T-cell (primary cell): Measurements from ENCODE around the gene LPO. TPM values are rescaled to one million over a fixed set of nuclear protein-coding genes. Genes with fewer than 3 reads are reported as not detected.

ENCODE experiments used
- ATAC-seq, 4 experiments: fragments of 200-7000 bp in 3 of 4; fragments of 150-1000 bp in 1 of 4; cut with Tn5 transposase; replicated peaks in 1 of 4; 1 replicate in 3 of 4; 2 replicates in 1 of 4; pipeline ENCODE4 v1.10.0; 2021; ENCODE audit warnings: moderate library complexity in 3 of 4, mild to moderate bottlenecking in 2 of 4, moderate number of reproducible peaks in 1 of 4
- CTCF ChIA-PET, 2 donors: fragments of 300-600 bp; sonication (Branson Sonifier 250); formaldehyde crosslinking; loops; one replicate each; lab custom pipeline; 2022; ENCODE audit warnings: antibody characterized with exemption in 2 of 2; lab: Charles Lee
- POLR2A ChIA-PET, 2 donors: fragments of 300-600 bp; sonication (Branson Sonifier 250); formaldehyde crosslinking; loops; one replicate each; lab custom pipeline; 2022; ENCODE audit warnings: antibody characterized with exemption in 2 of 2; lab: Charles Lee
- DNase-seq, 35 experiments: peaks; one replicate each; pipeline versions ENCODE4 v3.0.0 to v3.0.0-alpha.2; 2013 to 2023
- H3K27ac ChIP-seq: one replicate; pipeline ENCODE4 v1.5.1; 2013; ENCODE audit warnings: low read length
- H3K27me3 ChIP-seq, 2 experiments: replicated peaks in 1 of 2; 1 replicate in 1 of 2; 2 replicates in 1 of 2; pipeline versions ENCODE4 v1.6.1 to v1.7.0; 2013; ENCODE audit warnings: low read length in 1 of 2, mixed read lengths in 1 of 2; ENCODE audit not compliant: control insufficient read depth in 2 of 2, insufficient read depth in 2 of 2; ENCODE audit errors: extremely low read depth in 1 of 2
- H3K36me3 ChIP-seq, 2 donors: 1 replicate in 1 of 2; 2 replicates in 1 of 2; pipeline versions ENCODE4 v1.6.1 to v1.7.0; 2013; ENCODE audit warnings: low read length in 1 of 2; ENCODE audit not compliant: control insufficient read depth in 2 of 2, insufficient read depth in 1 of 2; ENCODE audit errors: extremely low read depth in 1 of 2
- H3K4me1 ChIP-seq, 2 experiments: 1 replicate in 1 of 2; 2 replicates in 1 of 2; pipeline versions ENCODE4 v1.6.1 to v1.7.0; 2013; ENCODE audit warnings: low read length in 2 of 2, mixed read lengths in 1 of 2; ENCODE audit not compliant: insufficient read depth in 2 of 2, control insufficient read depth in 1 of 2; ENCODE audit errors: extremely low read depth in 1 of 2
- H3K4me3 ChIP-seq, 2 donors: 1 replicate in 1 of 2; 2 replicates in 1 of 2; pipeline versions ENCODE4 v1.5.1 to v1.7.0; 2013; ENCODE audit warnings: mild to moderate bottlenecking in 2 of 2, low read length in 1 of 2, moderate library complexity in 1 of 2; ENCODE audit not compliant: control insufficient read depth in 1 of 2; ENCODE audit errors: extremely low read depth in 1 of 2
- H3K9me3 ChIP-seq: 2 replicates; pipeline ENCODE4 v1.7.0; 2013
- H3K27ac Mint-ChIP-seq, 2 donors: one replicate each; pipeline ENCODE4 v1.8.0; 2020 to 2021; ENCODE audit warnings: mild to moderate bottlenecking in 2 of 2, mixed read lengths in 2 of 2
- H3K27me3 Mint-ChIP-seq, 2 donors: one replicate each; pipeline ENCODE4 v1.8.0; 2021 to 2022; ENCODE audit warnings: mixed read lengths in 2 of 2
- H3K36me3 Mint-ChIP-seq: one replicate; pipeline ENCODE4 v1.8.0; 2021; ENCODE audit warnings: mixed read lengths
- H3K4me1 Mint-ChIP-seq, 3 donors: one replicate each; pipeline ENCODE4 v1.8.0; 2020 to 2022; ENCODE audit warnings: mixed read lengths in 3 of 3, mild to moderate bottlenecking in 1 of 3
- H3K4me3 Mint-ChIP-seq, 3 donors: one replicate each; pipeline ENCODE4 v1.8.0; 2020 to 2022; ENCODE audit warnings: mild to moderate bottlenecking in 3 of 3, mixed read lengths in 3 of 3, moderate library complexity in 3 of 3
- H3K9me3 Mint-ChIP-seq, 3 donors: one replicate each; pipeline ENCODE4 v1.8.0; 2020 to 2022; ENCODE audit warnings: mixed read lengths in 3 of 3
- WGBS: methylation state at CpG from one replicate; pipeline ENCODE4 v1.1.5; 2013; ENCODE audit warnings: missing lambda C conversion rate; ENCODE audit not compliant: insufficient coverage; 5-methylcytosine and 5-hydroxymethylcytosine counted together
- total RNA-seq, 35 experiments: library from RNA in 6 of 35; stranded (reverse) in 6 of 35; fragments of 120-200 nt in 1 of 35; gene quantifications; one replicate each; pipeline versions ENCODE4 v1.2.1 to v1.2.4 and lab custom pipeline; 2013 to 2026

Gene LPO
- total RNA-seq, 5 donors from 2014 or later (not counting 1 experiment from before 2014, with no cell fraction given) = not detected

DNA sequence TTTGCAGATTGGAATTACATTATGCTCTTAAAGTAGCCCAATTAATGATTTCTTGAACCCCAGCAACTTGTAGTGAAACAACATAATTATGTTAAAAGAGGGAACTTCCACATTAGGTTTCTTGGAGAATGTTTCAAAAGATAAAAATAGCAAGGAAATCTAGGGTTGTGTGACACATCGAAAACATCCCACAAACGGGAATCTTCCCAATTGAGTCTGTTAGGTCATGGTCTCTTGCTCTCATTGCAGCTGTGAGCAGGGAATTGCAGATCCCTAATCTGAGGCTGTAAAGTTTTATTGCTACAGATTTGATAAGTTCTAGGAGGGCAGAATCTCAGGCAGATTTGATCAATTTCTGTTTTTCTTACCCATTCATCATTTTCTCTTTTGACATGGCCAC is 6.7 kb upstream of the LPO start:
- Histone ChIP-seq H3K4me3 (no peak overlapping the region), H3K27me3 (peaks cover 0 to 38% of the 10 kb centered on the region in 2 experiments), H3K27ac (no peak overlapping the region), H3K36me3 (no peaks in the 10 kb centered on the region), H3K4me1 (no peaks in the 10 kb centered on the region), H3K9me3 (no peaks in the 10 kb centered on the region)
- Mint-ChIP-seq H3K9me3 (no peaks in the 10 kb centered on the region), H3K4me3 (no peak overlapping the region), H3K27me3 (peaks cover 26 to 42% of the 10 kb centered on the region in 2 donors), H3K27ac (no peak overlapping the region), H3K36me3 (no peaks in the 10 kb centered on the region), H3K4me1 (no peaks in the 10 kb centered on the region)
- ChIA-PET CTCF (interaction anchor here in 1 of 2 donors (0.5 kb wide), 1 partner anchor 24 kb away, joined by 4 read pairs; no protein-coding TSS in a partner anchor), POLR2A (no interaction called here)
- ATAC-seq (no peak), DNase-seq (no peak)
- no CpG with 5 or more reads among the region's 2 CpGs for WGBS

GRCh38 chr17:58232707-58233156 is 5.7 kb upstream of the LPO start:
- no peaks in the 10 kb centered on the region for H3K9me3 Mint-ChIP-seq
- Histone ChIP-seq H3K9me3 (no peaks in the 10 kb centered on the region), H3K4me1 (no peaks in the 10 kb centered on the region), H3K4me3 (no peak overlapping the region), H3K27me3 (peaks cover 0 to 31% of the 10 kb centered on the region in 2 experiments), H3K27ac (no peak overlapping the region), H3K36me3 (no peaks in the 10 kb centered on the region)
- no peaks in the 10 kb centered on the region for H3K4me1 Mint-ChIP-seq
- 45% methylated on average over 11 of the region's 12 CpGs for WGBS
- ATAC-seq = peak in 1 of 4 experiments; percentile 26
- H3K27me3 Mint-ChIP-seq = peaks cover 27 to 43% of the 10 kb centered on the region in 2 donors
- CTCF ChIA-PET = interaction anchor here in 1 of 2 donors (0.6 kb wide), 1 partner anchor 108 kb away, joined by 3 read pairs; no protein-coding TSS in a partner anchor
- H3K27ac Mint-ChIP-seq = no peak overlapping the region
- H3K4me3 Mint-ChIP-seq = no peak overlapping the region
- H3K36me3 Mint-ChIP-seq = no peaks in the 10 kb centered on the region
- POLR2A ChIA-PET = no interaction called here
- DNase-seq = peak in 1 of 35 experiments; percentile 34

- Histone ChIP-seq H3K36me3 (no peaks in the 10 kb centered on the region), H3K27ac (no peak overlapping the region), H3K4me3 (no peak overlapping the region), H3K4me1 (no peaks in the 10 kb centered on the region), H3K27me3 (peaks cover 0 to 31% of the 10 kb centered on the region in 2 experiments), H3K9me3 (no peaks in the 10 kb centered on the region)
- no peak for DNase-seq
- H3K4me3 Mint-ChIP-seq = no peak overlapping the region
- no peaks in the 10 kb centered on the region for H3K36me3 Mint-ChIP-seq
- ChIA-PET CTCF (no interaction called here), POLR2A (no interaction called here)
- H3K27me3 Mint-ChIP-seq = peaks cover 25 to 36% of the 10 kb centered on the region in 2 donors
- no CpG with 5 or more reads among the region's 3 CpGs for WGBS
- ATAC-seq = no peak
- H3K9me3 Mint-ChIP-seq = no peaks in the 10 kb centered on the region
- no peak overlapping the region for H3K27ac Mint-ChIP-seq
- H3K4me1 Mint-ChIP-seq = no peaks in the 10 kb centered on the region
These were observed 4.8 kb upstream of the LPO start for GRCh38 chr17:58233543-58233942.

DNA sequence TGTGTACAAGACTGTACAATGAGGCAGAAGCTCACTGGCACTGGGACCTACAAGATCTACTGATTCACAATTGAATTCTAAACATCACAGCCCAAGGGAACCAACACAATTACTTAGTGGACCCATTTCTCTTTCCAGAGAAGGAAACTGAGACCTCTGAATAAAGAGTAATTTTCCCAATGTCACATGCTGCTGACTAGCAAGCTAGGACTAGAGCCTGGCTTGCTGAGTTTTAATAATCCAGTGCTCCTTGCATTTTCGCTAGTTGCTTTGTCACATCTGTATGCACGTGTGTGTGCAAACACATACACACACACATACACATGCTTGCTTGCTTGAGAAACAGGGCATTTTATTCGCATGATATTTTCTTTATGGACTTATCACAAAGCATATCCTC is 3.9 kb upstream of the LPO start:
- WGBS = 77% methylated on average over 2 of the region's 3 CpGs
- CTCF ChIA-PET = no interaction called here

DNA sequence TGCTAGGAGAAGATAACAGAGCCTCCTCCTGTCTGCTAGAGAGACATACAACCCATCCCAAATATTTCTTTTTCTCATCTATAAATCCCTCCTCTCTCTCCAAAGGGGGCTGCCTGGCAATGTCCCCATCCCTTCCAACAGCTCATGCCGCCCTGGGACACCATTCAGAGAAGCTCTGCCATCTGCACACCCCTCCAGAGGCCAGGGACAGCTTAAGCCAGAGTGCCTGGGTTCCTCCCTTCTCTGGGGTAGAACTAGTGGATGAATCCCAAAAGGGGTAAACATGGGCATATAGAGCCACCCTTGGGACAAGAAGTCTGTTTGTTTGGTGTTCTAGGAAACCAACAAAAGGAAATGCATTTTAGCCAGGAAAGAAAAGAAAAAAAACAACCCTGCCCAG is 2.6 kb upstream of the LPO start:
- DNase-seq = no peak
- no peak overlapping the region for H3K27ac ChIP-seq
- no peak overlapping the region for H3K4me3 ChIP-seq
- no peak for ATAC-seq
- H3K27ac Mint-ChIP-seq = no peak overlapping the region
- H3K4me1 Mint-ChIP-seq = no peaks in the 10 kb centered on the region
- no peak overlapping the region for H3K4me3 Mint-ChIP-seq
- H3K4me1 ChIP-seq = no peaks in the 10 kb centered on the region
- peaks cover 2 to 35% of the 10 kb centered on the region in 2 experiments for H3K27me3 ChIP-seq
- no peaks in the 10 kb centered on the region for H3K9me3 Mint-ChIP-seq
- CTCF ChIA-PET = interaction anchor here in 1 of 2 donors (1.6 kb wide), 1 partner anchor 14 kb away, joined by 6 read pairs; no protein-coding TSS in a partner anchor
- H3K27me3 Mint-ChIP-seq = peaks cover 33 to 45% of the 10 kb centered on the region in 2 donors
- WGBS = no CpG with 5 or more reads among the region's 1 CpG
- H3K9me3 ChIP-seq = no peaks in the 10 kb centered on the region
- POLR2A ChIA-PET = interaction anchor here in 1 of 2 donors (0.6 kb wide), 1 partner anchor 1167 kb away, joined by 3 read pairs; no protein-coding TSS in a partner anchor
- no peaks in the 10 kb centered on the region for H3K36me3 ChIP-seq
- no peaks in the 10 kb centered on the region for H3K36me3 Mint-ChIP-seq

More for the DNA sequence above, 3.9 kb upstream of the LPO start:
- Histone ChIP-seq H3K4me3 (no peak overlapping the region), H3K27me3 (peaks cover 2 to 31% of the 10 kb centered on the region in 2 experiments), H3K27ac (no peak overlapping the region), H3K9me3 (no peaks in the 10 kb centered on the region), H3K36me3 (no peaks in the 10 kb centered on the region), H3K4me1 (no peaks in the 10 kb centered on the region)
- DNase-seq = no peak
- POLR2A ChIA-PET = no interaction called here
- H3K27ac Mint-ChIP-seq = no peak overlapping the region
- no peak for ATAC-seq
- H3K4me3 Mint-ChIP-seq = no peak overlapping the region
- no peaks in the 10 kb centered on the region for H3K36me3 Mint-ChIP-seq
- H3K9me3 Mint-ChIP-seq = no peaks in the 10 kb centered on the region
- peaks cover 32 to 35% of the 10 kb centered on the region in 2 donors for H3K27me3 Mint-ChIP-seq
- H3K4me1 Mint-ChIP-seq = no peaks in the 10 kb centered on the region

DNA sequence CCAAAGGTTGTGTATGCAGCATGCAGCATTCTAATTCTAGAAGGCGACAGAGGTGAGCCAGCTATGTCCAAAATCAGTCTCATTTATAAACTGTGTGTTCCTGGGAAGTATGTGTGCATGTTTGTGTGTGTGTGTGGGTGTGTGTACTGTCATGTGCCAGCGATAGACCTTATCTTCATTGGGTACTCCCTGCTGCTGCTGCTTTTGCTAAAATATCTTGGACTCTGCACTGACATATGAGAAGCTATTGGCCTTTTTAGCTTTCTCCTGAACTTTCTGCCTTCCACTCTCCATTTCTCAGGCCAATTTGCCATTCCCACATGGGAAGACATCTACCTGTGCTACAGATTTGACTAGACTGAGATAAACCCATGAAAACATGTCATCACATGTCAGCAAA is 2.0 kb upstream of the LPO start:
- Mint-ChIP-seq H3K27me3 (peaks cover 34 to 49% of the 10 kb centered on the region in 2 donors), H3K4me3 (no peak overlapping the region), H3K4me1 (no peaks in the 10 kb centered on the region), H3K27ac (no peak overlapping the region), H3K36me3 (no peaks in the 10 kb centered on the region), H3K9me3 (no peaks in the 10 kb centered on the region)
- Histone ChIP-seq H3K27me3 (peaks cover 2 to 39% of the 10 kb centered on the region in 2 experiments), H3K27ac (no peak overlapping the region), H3K9me3 (no peaks in the 10 kb centered on the region), H3K4me3 (no peak overlapping the region), H3K36me3 (no peaks in the 10 kb centered on the region), H3K4me1 (no peaks in the 10 kb centered on the region)
- ATAC-seq (no peak), DNase-seq (no peak)
- CTCF ChIA-PET = interaction anchor here in 1 of 2 donors (1.6 kb wide), 1 partner anchor 13 kb away, joined by 6 read pairs; no protein-coding TSS in a partner anchor
- 85% methylated on average over 2 of the region's 2 CpGs for WGBS
- POLR2A ChIA-PET = no interaction called here
